ENCODE data around the gene CFD.
"Not testable (repeated sequence)": the region's sequence is repeated elsewhere in the genome, so short reads cannot be mapped to it uniquely, and the experiment has no call there.

Gene CFD

GRCh38 chr19:876780-877314, 17.4 kb downstream of the CFD start:
- no peak for TF ChIP-seq REST (IDR thresholded peaks at IDR 0.05; ENCODE audit: insufficient replicate concordance, low read depth)
- TF ChIP-seq POLR2AphosphoS5 (IDR thresholded peaks at IDR 0.05; ENCODE audit: low read depth) = no peak
- no peak for TF ChIP-seq SPI1 (IDR thresholded peaks at IDR 0.05; ENCODE audit: borderline replicate concordance, low read depth)
- TF ChIP-seq GABPA (IDR thresholded peaks at IDR 0.05; ENCODE audit: low read depth) = no peak
- no peak for TF ChIP-seq CTCF (IDR thresholded peaks at IDR 0.05; ENCODE audit: insufficient read depth, low read length)
- Histone ChIP-seq H3K4me3 (replicated peaks; ENCODE audit: insufficient read depth, low read length) (no peak overlapping the region), H3K27me3 (ENCODE audit: insufficient read depth, poor library complexity, severe bottlenecking) (no peaks in the 10 kb centered on the region), H3K27ac (replicated peaks) (no peak overlapping the region)
- no peak for DNase-seq (ENCODE audit: low read depth in 1 of 2, low spot score in 1 of 2)

- H3K27me3 ChIP-seq (ENCODE audit: insufficient read depth, poor library complexity, severe bottlenecking); H3K27ac ChIP-seq (replicated peaks); DNase-seq (ENCODE audit: low read depth in 1 of 2, low spot score in 1 of 2); H3K4me3 ChIP-seq (replicated peaks; ENCODE audit: insufficient read depth, low read length): not testable (repeated sequence)
Measured at GRCh38 chr19:877992-878660, 18.7 kb downstream of the CFD start.

GRCh38 chr19:878751-879561, 19.5 kb downstream of the CFD start:
- not testable (repeated sequence) for H3K27me3 ChIP-seq (ENCODE audit: insufficient read depth, poor library complexity, severe bottlenecking); H3K4me3 ChIP-seq (replicated peaks; ENCODE audit: insufficient read depth, low read length); DNase-seq (ENCODE audit: low read depth in 1 of 2, low spot score in 1 of 2); H3K27ac ChIP-seq (replicated peaks)

GRCh38 chr19:879711-880438, 20.4 kb downstream of the CFD start:
- Histone ChIP-seq H3K4me3 (replicated peaks; ENCODE audit: insufficient read depth, low read length) (no peak overlapping the region), H3K27ac (replicated peaks) (no peak overlapping the region), H3K27me3 (ENCODE audit: insufficient read depth, poor library complexity, severe bottlenecking) (no peaks in the 10 kb centered on the region)
- no peak for DNase-seq (ENCODE audit: low read depth in 1 of 2, low spot score in 1 of 2)
- TF ChIP-seq SPI1 (IDR thresholded peaks at IDR 0.05; ENCODE audit: borderline replicate concordance, low read depth) (no peak), GABPA (IDR thresholded peaks at IDR 0.05; ENCODE audit: low read depth) (no peak), REST (IDR thresholded peaks at IDR 0.05; ENCODE audit: insufficient replicate concordance, low read depth) (no peak), POLR2AphosphoS5 (IDR thresholded peaks at IDR 0.05; ENCODE audit: low read depth) (no peak), CTCF (IDR thresholded peaks at IDR 0.05; ENCODE audit: insufficient read depth, low read length) (no peak)
